CD4-positive, alpha-beta T cell (primary cell): ENCODE results near the gene TSPAN13. TPM values are rescaled to one million over a fixed set of nuclear protein-coding genes. Genes with fewer than 3 reads are reported as not detected.

Experiments used
- ATAC-seq: fragments of 200-7000 bp; cut with Tn5 transposase; one replicate; pipeline ENCODE4 v1.10.0; 2022; ENCODE audit warnings: mild to moderate bottlenecking; ENCODE audit not compliant: poor library complexity
- CTCF ChIA-PET: fragments of 350-600 bp; sonication (Branson Sonifier 250); formaldehyde crosslinking; loops from one replicate; lab custom pipeline; 2021; ENCODE audit warnings: antibody characterized with exemption, inconsistent platforms; lab: Charles Lee
- POLR2A ChIA-PET: fragments of 350-600 bp; sonication (Branson Sonifier 250); formaldehyde crosslinking; loops from one replicate; lab custom pipeline; 2021; ENCODE audit warnings: antibody characterized with exemption, inconsistent platforms; lab: Charles Lee
- DNase-seq, 14 experiments: peaks; one replicate each; pipeline ENCODE4 v3.0.0-alpha.2; 2013 to 2020; ENCODE audit warnings: mixed read lengths in 2 of 14
- H3K27ac ChIP-seq, 2 donors: one replicate each; pipeline versions ENCODE4 v1.5.1 to v1.7.0; 2013; ENCODE audit warnings: low read length in 2 of 2, low read depth in 1 of 2, mild to moderate bottlenecking in 1 of 2
- H3K27me3 ChIP-seq, 2 experiments: 1 replicate in 1 of 2; 2 replicates in 1 of 2; pipeline versions ENCODE4 v1.6.1 to v1.7.0; 2013; ENCODE audit warnings: low read length in 2 of 2, control low read depth in 1 of 2, mild to moderate bottlenecking in 1 of 2, moderate library complexity in 1 of 2; ENCODE audit not compliant: insufficient read depth in 2 of 2, control insufficient read depth in 1 of 2
- H3K36me3 ChIP-seq: one replicate; pipeline ENCODE4 v1.6.1; 2013; ENCODE audit warnings: low read length, control low read depth; ENCODE audit not compliant: insufficient read depth
- H3K4me1 ChIP-seq: one replicate; pipeline ENCODE4 v1.6.1; 2013; ENCODE audit warnings: low read length, control low read depth; ENCODE audit not compliant: insufficient read depth
- H3K4me3 ChIP-seq: one replicate; pipeline ENCODE4 v1.5.1; 2013; ENCODE audit warnings: mild to moderate bottlenecking, low read length, moderate library complexity
- H3K9me3 ChIP-seq, 2 experiments: 1 replicate in 1 of 2; 2 replicates in 1 of 2; pipeline versions ENCODE4 v1.6.1 to v1.7.0; 2013; ENCODE audit warnings: low read length in 2 of 2, mild to moderate bottlenecking in 2 of 2, control low read depth in 1 of 2, moderate library complexity in 1 of 2; ENCODE audit not compliant: control insufficient read depth in 1 of 2, insufficient read depth in 1 of 2
- H3K27ac Mint-ChIP-seq: one replicate; pipeline ENCODE4 v1.8.0; 2020; ENCODE audit warnings: mixed read lengths
- H3K27me3 Mint-ChIP-seq: one replicate; pipeline ENCODE4 v1.8.0; 2021; ENCODE audit warnings: mixed read lengths
- H3K36me3 Mint-ChIP-seq: one replicate; pipeline ENCODE4 v1.8.0; 2021; ENCODE audit warnings: low read depth, mixed read lengths
- H3K4me1 Mint-ChIP-seq: one replicate; pipeline ENCODE4 v1.8.0; 2021; ENCODE audit warnings: low read depth, mixed read lengths
- H3K4me3 Mint-ChIP-seq: one replicate; pipeline ENCODE4 v1.8.0; 2020; ENCODE audit warnings: mild to moderate bottlenecking, mixed read lengths
- H3K9me3 Mint-ChIP-seq: one replicate; pipeline ENCODE4 v1.8.0; 2020; ENCODE audit warnings: mixed read lengths
- intact Hi-C, 2 experiments: fragments of 100-400 bp; cut with DNase I in 1 of 2; cut with micrococcal nuclease in 1 of 2; formaldehyde crosslinking; loops; one replicate each; pipeline versions ENCODE4 v1.15.1 to v1.9.0; 2023 to 2025; cut with DNase I, micrococcal nuclease
- total RNA-seq, 174 experiments: library from RNA in 2 of 174; stranded (reverse) in 2 of 174; gene quantifications; one replicate each; pipeline ENCODE4 v1.2.3 and lab custom pipeline; 2021 to 2026
- TF ChIP-seq, protein P1 (sequence below): fragments of 200-600 bp; IDR thresholded peaks from one replicate; pipeline ENCODE4 v1.8.0; 2022; ENCODE audit warnings: antibody characterized with exemption, mild to moderate bottlenecking

Gene TSPAN13
- total RNA-seq, 2 experiments from 2014 or later: 0.16 to 0.25 TPM

DNA sequence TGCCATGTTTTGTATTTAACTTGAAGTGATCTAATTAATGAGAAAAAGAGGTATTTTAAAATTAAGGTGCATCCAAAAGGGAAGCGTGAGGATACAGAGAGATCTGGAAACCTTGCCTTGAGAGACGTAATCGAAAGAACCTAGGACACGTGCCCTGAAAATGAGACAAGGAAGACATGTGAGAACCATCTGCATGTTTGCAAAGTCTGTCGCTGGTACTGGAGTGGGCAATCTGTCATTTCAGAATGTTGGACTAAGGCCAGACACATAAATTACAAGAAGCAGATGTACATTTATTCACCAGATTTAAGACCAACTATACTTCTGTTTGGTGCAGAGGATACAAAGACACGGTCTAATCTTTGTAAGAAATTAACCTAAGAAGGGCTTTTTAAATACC, 42.1 kb downstream of the TSPAN13 start:
- no peaks in the 10 kb centered on the region for H3K9me3 ChIP-seq
- ChIA-PET POLR2A (no interaction called here), CTCF (no interaction called here)
- H3K4me1 Mint-ChIP-seq: no peaks in the 10 kb centered on the region
- TF ChIP-seq, protein P1, sequence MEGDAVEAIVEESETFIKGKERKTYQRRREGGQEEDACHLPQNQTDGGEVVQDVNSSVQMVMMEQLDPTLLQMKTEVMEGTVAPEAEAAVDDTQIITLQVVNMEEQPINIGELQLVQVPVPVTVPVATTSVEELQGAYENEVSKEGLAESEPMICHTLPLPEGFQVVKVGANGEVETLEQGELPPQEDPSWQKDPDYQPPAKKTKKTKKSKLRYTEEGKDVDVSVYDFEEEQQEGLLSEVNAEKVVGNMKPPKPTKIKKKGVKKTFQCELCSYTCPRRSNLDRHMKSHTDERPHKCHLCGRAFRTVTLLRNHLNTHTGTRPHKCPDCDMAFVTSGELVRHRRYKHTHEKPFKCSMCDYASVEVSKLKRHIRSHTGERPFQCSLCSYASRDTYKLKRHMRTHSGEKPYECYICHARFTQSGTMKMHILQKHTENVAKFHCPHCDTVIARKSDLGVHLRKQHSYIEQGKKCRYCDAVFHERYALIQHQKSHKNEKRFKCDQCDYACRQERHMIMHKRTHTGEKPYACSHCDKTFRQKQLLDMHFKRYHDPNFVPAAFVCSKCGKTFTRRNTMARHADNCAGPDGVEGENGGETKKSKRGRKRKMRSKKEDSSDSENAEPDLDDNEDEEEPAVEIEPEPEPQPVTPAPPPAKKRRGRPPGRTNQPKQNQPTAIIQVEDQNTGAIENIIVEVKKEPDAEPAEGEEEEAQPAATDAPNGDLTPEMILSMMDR: no peak
- peaks cover 23% of the 10 kb centered on the region for H3K27me3 Mint-ChIP-seq
- H3K36me3 ChIP-seq: no peaks in the 10 kb centered on the region
- H3K4me3 ChIP-seq: no peak overlapping the region
- H3K27ac ChIP-seq: no peak overlapping the region
- H3K4me1 ChIP-seq: no peaks in the 10 kb centered on the region
- DNase-seq (no peak), ATAC-seq (no peak)
- H3K4me3 Mint-ChIP-seq: no peak overlapping the region
- no peaks in the 10 kb centered on the region for H3K36me3 Mint-ChIP-seq
- intact Hi-C loops: no loop called here
- H3K27me3 ChIP-seq: no peaks in the 10 kb centered on the region
- H3K27ac Mint-ChIP-seq: no peak overlapping the region
- H3K9me3 Mint-ChIP-seq: no peaks in the 10 kb centered on the region

DNA sequence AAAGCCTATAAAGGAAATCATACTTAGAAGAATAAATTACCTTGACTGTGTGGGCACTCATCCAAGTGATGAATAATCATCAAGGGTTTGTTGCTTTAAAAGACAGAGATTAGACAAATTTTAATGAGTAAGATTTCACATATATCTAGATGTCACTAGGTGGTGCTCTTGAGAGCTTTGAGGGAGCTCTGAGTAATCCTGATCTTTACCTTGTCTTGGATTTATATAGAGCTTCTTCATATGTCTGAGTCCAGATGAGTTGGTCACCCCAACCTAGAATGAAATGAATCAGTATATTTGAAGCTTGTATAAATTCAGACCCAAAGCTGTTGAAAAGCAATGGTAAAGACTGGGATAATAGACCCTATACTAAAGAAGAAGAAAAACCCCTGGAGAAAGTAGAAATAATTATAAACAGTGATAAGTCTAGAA, 47.6 kb downstream of the TSPAN13 start:
- H3K36me3 ChIP-seq: no peaks in the 10 kb centered on the region
- H3K27me3 ChIP-seq: peaks cover 0 to under 1% of the 10 kb centered on the region in 2 experiments
- H3K36me3 Mint-ChIP-seq: no peaks in the 10 kb centered on the region
- TF ChIP-seq, protein P1: peak; percentile 36
- H3K4me3 Mint-ChIP-seq: no peak overlapping the region
- ChIA-PET CTCF (no interaction called here), POLR2A (no interaction called here)
- ATAC-seq: no peak
- no peak overlapping the region for H3K27ac ChIP-seq
- H3K27me3 Mint-ChIP-seq: peaks cover 5% of the 10 kb centered on the region
- no peak overlapping the region for H3K4me3 ChIP-seq
- peak in 3 of 14 experiments; percentile 5 to 23 (median 17) for DNase-seq
- intact Hi-C loops: no loop called here
- H3K4me1 Mint-ChIP-seq: no peaks in the 10 kb centered on the region
- no peaks in the 10 kb centered on the region for H3K4me1 ChIP-seq
- no peak overlapping the region for H3K27ac Mint-ChIP-seq
- no peaks in the 10 kb centered on the region for H3K9me3 Mint-ChIP-seq
- no peaks in the 10 kb centered on the region for H3K9me3 ChIP-seq

DNA sequence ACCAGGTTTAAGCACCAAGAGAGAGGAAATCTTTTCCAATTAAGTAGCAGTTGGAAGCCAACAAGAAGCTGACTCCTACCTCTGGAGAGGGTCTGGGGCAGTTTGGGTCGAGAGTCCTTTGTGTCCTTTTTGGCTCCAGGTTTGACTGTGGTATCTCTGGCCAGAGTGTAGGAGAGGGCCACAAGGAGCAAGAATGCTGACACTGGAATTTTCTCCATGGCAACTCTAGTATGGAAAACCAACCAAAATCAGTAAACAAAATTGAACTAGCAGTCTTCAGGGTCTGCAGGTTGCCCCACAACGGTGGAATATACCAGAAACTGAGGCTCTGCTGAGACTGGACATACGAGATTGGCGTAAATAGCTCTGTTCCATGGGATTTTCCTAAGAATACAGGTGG, 48.0 kb downstream of the TSPAN13 start:
- peaks cover 1% of the 10 kb centered on the region for H3K27me3 Mint-ChIP-seq
- Histone ChIP-seq H3K27ac (no peak overlapping the region), H3K9me3 (no peaks in the 10 kb centered on the region), H3K27me3 (peaks cover 0 to 3% of the 10 kb centered on the region in 2 experiments), H3K4me3 (no peak overlapping the region), H3K36me3 (no peaks in the 10 kb centered on the region), H3K4me1 (no peaks in the 10 kb centered on the region)
- DNase-seq: no peak
- H3K27ac Mint-ChIP-seq: no peak overlapping the region
- H3K9me3 Mint-ChIP-seq: no peaks in the 10 kb centered on the region
- intact Hi-C loops: no loop called here
- ChIA-PET POLR2A (no interaction called here), CTCF (no interaction called here)
- H3K4me1 Mint-ChIP-seq: no peaks in the 10 kb centered on the region
- no peaks in the 10 kb centered on the region for H3K36me3 Mint-ChIP-seq
- TF ChIP-seq, protein P1: no peak
- ATAC-seq: no peak
- no peak overlapping the region for H3K4me3 Mint-ChIP-seq
